ENCODE data around the gene PAXIP1. TPM values are rescaled to one million over a fixed set of nuclear protein-coding genes. Genes with fewer than 3 reads are reported as not detected.
"Not testable (repeated sequence)": the region's sequence is repeated elsewhere in the genome, so short reads cannot be mapped to it uniquely, and the experiment has no call there.

Gene PAXIP1
- total RNA-seq, 2 donors from 2014 or later, result 10.9 to 14.0 TPM

- DNase-seq, result peak; percentile 34 to 85
- ATAC-seq, result peak; percentile 65
- intact Hi-C loops (cut with DNase I, micrococcal nuclease), result no loop called here
Measured at GRCh38 chr7:154953006-154953684, 49.8 kb downstream of the PAXIP1 start.

GRCh38 chr7:154950960-154951359 lies 52.0 kb downstream of the PAXIP1 start:
- DNase-seq (no peak), ATAC-seq (no peak)
- intact Hi-C loops (cut with DNase I, micrococcal nuclease), result no loop called here

- no peak for ATAC-seq
Measured at GRCh38 chr7:154947604-154948003, 55.3 kb downstream of the PAXIP1 start.

GRCh38 chr7:154946166-154946565 lies 56.8 kb downstream of the PAXIP1 start:
- DNase-seq (no peak), ATAC-seq (no peak)
- intact Hi-C loops (cut with DNase I, micrococcal nuclease), result no loop called here

More at GRCh38 chr7:154947604-154948003, 55.3 kb downstream of the PAXIP1 start:
- intact Hi-C loops (cut with DNase I, micrococcal nuclease), result no loop called here
- no peak for DNase-seq

GRCh38 chr7:154943906-154944305 lies 59.0 kb downstream of the PAXIP1 start:
- DNase-seq (no peak), ATAC-seq (no peak)
- intact Hi-C loops (cut with DNase I, micrococcal nuclease), result no loop called here

GRCh38 chr7:154942691-154943090 lies 60.2 kb downstream of the PAXIP1 start:
- DNase-seq (no peak), ATAC-seq (no peak)
- intact Hi-C loops (cut with DNase I, micrococcal nuclease), result no loop called here

- ATAC-seq (no peak), DNase-seq (no peak)
- intact Hi-C loops (cut with DNase I, micrococcal nuclease), result no loop called here
Measured at GRCh38 chr7:154937837-154938236, 65.1 kb downstream of the PAXIP1 start.

GRCh38 chr7:154934353-154934952 lies 68.5 kb downstream of the PAXIP1 start:
- ATAC-seq; DNase-seq; intact Hi-C loops (cut with DNase I, micrococcal nuclease): not testable (repeated sequence)

GRCh38 chr7:154931906-154932305 lies 71.0 kb downstream of the PAXIP1 start:
- ATAC-seq, result no peak
- no peak for DNase-seq
- intact Hi-C loops (cut with DNase I, micrococcal nuclease), result no loop called here

- intact Hi-C loops (cut with DNase I, micrococcal nuclease), result no loop called here
- peak; percentile 65 for ATAC-seq
- DNase-seq, result peak; percentile 40 to 52
Measured at GRCh38 chr7:154929006-154929726, 73.8 kb downstream of the PAXIP1 start.

GRCh38 chr7:154928136-154929005 lies 74.6 kb downstream of the PAXIP1 start:
- ATAC-seq (peak; percentile 84), DNase-seq (peak; percentile 47 to 53)
- intact Hi-C loops (cut with DNase I, micrococcal nuclease), result no loop called here

GRCh38 chr7:154927624-154928125 lies 75.2 kb downstream of the PAXIP1 start:
- intact Hi-C loops (cut with DNase I, micrococcal nuclease), result loop anchor here in 1 of 2 donors (2.0 kb wide), 1 partner anchor 417 kb away; no protein-coding TSS in a partner anchor
- ATAC-seq, result peak; percentile 73

GRCh38 chr7:154922472-154922871 lies 80.5 kb downstream of the PAXIP1 start:
- DNase-seq; intact Hi-C loops (cut with DNase I, micrococcal nuclease); ATAC-seq: not testable (repeated sequence)

More at GRCh38 chr7:154927624-154928125, 75.2 kb downstream of the PAXIP1 start:
- DNase-seq, result peak; percentile 81 to 92

GRCh38 chr7:154919344-154920225 lies 83.3 kb downstream of the PAXIP1 start:
- ATAC-seq, result no peak
- intact Hi-C loops (cut with DNase I, micrococcal nuclease), result no loop called here

GRCh38 chr7:154918741-154919140 lies 84.2 kb downstream of the PAXIP1 start:
- ATAC-seq (no peak), DNase-seq (no peak)
- intact Hi-C loops (cut with DNase I, micrococcal nuclease), result no loop called here

More at GRCh38 chr7:154919344-154920225, 83.3 kb downstream of the PAXIP1 start:
- no peak for DNase-seq

- DNase-seq, result no peak
- no peak for ATAC-seq
- intact Hi-C loops (cut with DNase I, micrococcal nuclease), result no loop called here
Measured at GRCh38 chr7:154918266-154918665, 84.7 kb downstream of the PAXIP1 start.

- intact Hi-C loops (cut with DNase I, micrococcal nuclease), result no loop called here
- ATAC-seq (no peak), DNase-seq (no peak)
Measured at GRCh38 chr7:154917808-154918160, 85.1 kb downstream of the PAXIP1 start.

All from left colon (tissue), 2 donors.